Omental fat pad (tissue), 4 donors: Measurements from ENCODE around the gene IGF2. TPM values are rescaled to one million over a fixed set of nuclear protein-coding genes. Genes with fewer than 3 reads are reported as not detected.

Source experiments
- ATAC-seq: fragments of 150-250 bp; one replicate; pipeline ENCODE4 v1.9.1; 2016; ENCODE audit warnings: mild to moderate bottlenecking, moderate library complexity; ENCODE audit not compliant: low FRiP score
- DNase-seq: peaks from one replicate; pipeline ENCODE4 v3.0.0-alpha.2; 2019; ENCODE audit warnings: low spot score
- CTCF ChIP-seq, 3 donors: fragments of 450-650 bp; IDR thresholded peaks; one replicate each; pipeline ENCODE4 v1.5.1; 2016 to 2017; ENCODE audit warnings: antibody characterized with exemption in 3 of 3, mild to moderate bottlenecking in 3 of 3, moderate library complexity in 2 of 3
- total RNA-seq, 4 donors: library from RNA; depleted of rRNA; stranded (reverse); fragments of >200 nt; gene quantifications; one replicate each; pipeline ENCODE4 v1.1.0, GENCODE V29; 2016

The IGF2 gene
- total RNA-seq, 4 donors from 2014 or later = 44.6 to 69.4 (median 52.3) TPM

- DNase-seq (no peak), ATAC-seq (no peak)
- TF ChIP-seq CTCF (IDR thresholded peaks at IDR 0.05) = no peak
These were observed 30.7 kb upstream of the IGF2 start for GRCh38 chr11:2169626-2170570.

- no peak for DNase-seq
- ATAC-seq = no peak
- no peak for TF ChIP-seq CTCF (IDR thresholded peaks at IDR 0.05)
These were observed 29.8 kb upstream of the IGF2 start for GRCh38 chr11:2169005-2169378.

- no peak for DNase-seq
- TF ChIP-seq CTCF (IDR thresholded peaks at IDR 0.05) = no peak
- no peak for ATAC-seq
These were observed 29.3 kb upstream of the IGF2 start for GRCh38 chr11:2168286-2169004.

- no peak for TF ChIP-seq CTCF (IDR thresholded peaks at IDR 0.05)
These were observed 28.2 kb upstream of the IGF2 start for GRCh38 chr11:2167141-2168045.

GRCh38 chr11:2166091-2166851 lies 27.1 kb upstream of the IGF2 start:
- TF ChIP-seq CTCF (IDR thresholded peaks at IDR 0.05) = peak in 1 of 3 donors; percentile 27
- ATAC-seq (peak; percentile 43), DNase-seq (no peak)

More at GRCh38 chr11:2167141-2168045, 28.2 kb upstream of the IGF2 start:
- no peak for DNase-seq
- ATAC-seq = no peak

GRCh38 chr11:2165571-2165970 lies 26.4 kb upstream of the IGF2 start:
- no peak for ATAC-seq
- DNase-seq = no peak
- no peak for TF ChIP-seq CTCF (IDR thresholded peaks at IDR 0.05)
